SK-N-SH (cell line): ENCODE measurements around the gene TMEM184B. TPM values are rescaled to one million over a fixed set of nuclear protein-coding genes. Genes with fewer than 3 reads are reported as not detected.

ENCODE experiments used
- CTCF ChIA-PET: fragments of 300-600, 350-600 bp; formaldehyde crosslinking; extraction: SDS; loops from one replicate; lab custom pipeline; 2021; lab: Yijun Ruan, JAX
- POLR2A ChIA-PET: fragments of 350-600 bp; sonication (Branson Sonifier 250); formaldehyde crosslinking; extraction: SDS; loops from one replicate; lab custom pipeline; 2020; ENCODE audit warnings: antibody characterized with exemption, inconsistent platforms; lab: Yijun Ruan, JAX
- DNase-seq: peaks from one replicate; pipeline ENCODE4 v3.0.0; 2012
- H2AFZ ChIP-seq: fragments of 200-600 bp; sonication (generic); 2 replicates; pipeline ENCODE4 v1.8.1; 2016; ENCODE audit warnings: antibody characterized with exemption, mild to moderate bottlenecking, low read depth
- H3F3A ChIP-seq: fragments of 200-600 bp; sonication (generic); replicated peaks from 2 replicates; pipeline ENCODE3; 2016; ENCODE audit warnings: antibody characterized with exemption, mild to moderate bottlenecking; ENCODE audit not compliant: insufficient read depth
- H3K27ac ChIP-seq, 2 experiments: fragments of 200-500 bp in 1 of 2; fragments of 200-600 bp in 1 of 2; sonication (Bioruptor generic) in 1 of 2; sonication (generic), shearing (Covaris generic) in 1 of 2; 2 replicates each; pipeline versions ENCODE4 v1.5.1 to v1.6.1; 2014 to 2016; ENCODE audit warnings: low read depth in 2 of 2, inconsistent platforms in 1 of 2, low read length in 1 of 2, mild to moderate bottlenecking in 1 of 2, mixed read lengths in 1 of 2
- H3K27me3 ChIP-seq: fragments of 200-600 bp; sonication (generic), shearing (Covaris generic); 2 replicates; pipeline ENCODE4 v1.6.1; 2016; ENCODE audit warnings: mixed run types; ENCODE audit not compliant: insufficient read depth
- H3K36me3 ChIP-seq, 2 experiments: fragments of 200-500 bp in 1 of 2; fragments of 200-600 bp in 1 of 2; sonication (Bioruptor generic) in 1 of 2; sonication (generic) in 1 of 2; replicated peaks in 1 of 2; 2 replicates each; pipeline versions ENCODE3 to v1.5.1; 2014 to 2016; ENCODE audit warnings: low read length in 1 of 2, mild to moderate bottlenecking in 1 of 2; ENCODE audit not compliant: insufficient read depth in 2 of 2, control insufficient read depth in 1 of 2
- H3K4me1 ChIP-seq, 2 experiments: fragments of 200-500 bp in 1 of 2; fragments of 200-600 bp in 1 of 2; sonication (Bioruptor generic) in 1 of 2; sonication (generic), shearing (Covaris generic) in 1 of 2; 2 replicates each; pipeline versions ENCODE4 v1.5.1 to v1.6.1; 2014 to 2016; ENCODE audit warnings: low read depth in 1 of 2, low read length in 1 of 2, mixed run types in 1 of 2; ENCODE audit not compliant: insufficient read depth in 2 of 2, control insufficient read depth in 1 of 2
- H3K4me2 ChIP-seq: fragments of 200-600 bp; sonication (generic), shearing (Covaris generic); 2 replicates; pipeline ENCODE4 v1.6.1; 2017; ENCODE audit warnings: mixed run types
- H3K4me3 ChIP-seq, 2 experiments: fragments of 200-500 bp in 1 of 2; fragments of 200-600 bp in 1 of 2; sonication (Bioruptor generic) in 1 of 2; sonication (generic), shearing (Covaris generic) in 1 of 2; 2 replicates each; pipeline versions ENCODE4 v1.5.1 to v1.8.1; 2014 to 2016; ENCODE audit warnings: low read depth in 2 of 2, inconsistent platforms in 1 of 2, low read length in 1 of 2, mild to moderate bottlenecking in 1 of 2, mixed read lengths in 1 of 2, moderate library complexity in 1 of 2
- H3K79me2 ChIP-seq: fragments of 200-600 bp; sonication (generic); 2 replicates; pipeline ENCODE4 v1.8.1; 2017; ENCODE audit warnings: mild to moderate bottlenecking; ENCODE audit not compliant: insufficient read depth
- H3K9ac ChIP-seq: fragments of 200-600 bp; sonication (generic); 2 replicates; pipeline ENCODE4 v1.6.1; 2017; ENCODE audit warnings: mixed run types
- H3K9me2 ChIP-seq: fragments of 200-600 bp; sonication (generic); 2 replicates; pipeline ENCODE4 v1.6.1; 2017; ENCODE audit warnings: mixed run types
- H3K9me3 ChIP-seq: fragments of 200-600 bp; sonication (generic); 2 replicates; pipeline ENCODE4 v1.6.1; 2017; ENCODE audit warnings: mixed run types, mild to moderate bottlenecking, moderate library complexity
- H4K20me1 ChIP-seq: fragments of 200-600 bp; sonication (generic); 2 replicates; pipeline ENCODE4 v1.6.1; 2017; ENCODE audit warnings: mild to moderate bottlenecking, mixed run types; ENCODE audit not compliant: insufficient read depth
- FOXM1 ChIP-seq: IDR thresholded peaks from 2 replicates; pipeline ENCODE4 v1.4.0; 2012; ENCODE audit warnings: low read depth, mild to moderate bottlenecking
- JUND ChIP-seq: IDR thresholded peaks from 2 replicates; pipeline ENCODE4 v1.4.0; 2012
- NFIC ChIP-seq: IDR thresholded peaks from 2 replicates; pipeline ENCODE4 v1.4.0; 2012; ENCODE audit warnings: borderline replicate concordance
- RAD21 ChIP-seq: IDR thresholded peaks from 2 replicates; pipeline ENCODE4 v1.6.1; 2012; ENCODE audit warnings: mild to moderate bottlenecking, low read length
- RCOR1 ChIP-seq: fragments of 150-350 bp; IDR thresholded peaks from 2 replicates; pipeline ENCODE4 v1.6.1; 2017; ENCODE audit warnings: antibody characterized with exemption, low read length
- TAF1 ChIP-seq: IDR thresholded peaks from 2 replicates; pipeline ENCODE4 v1.6.1; 2012; ENCODE audit warnings: low read depth, mild to moderate bottlenecking, low read length, moderate library complexity, borderline replicate concordance
- TCF12 ChIP-seq: IDR thresholded peaks from 2 replicates; pipeline ENCODE4 v1.4.0; 2012
- TEAD4 ChIP-seq: IDR thresholded peaks from 2 replicates; pipeline ENCODE4 v1.4.0; 2012; ENCODE audit warnings: mild to moderate bottlenecking, borderline replicate concordance; ENCODE audit not compliant: insufficient read depth
- YY1 ChIP-seq: IDR thresholded peaks from 2 replicates; pipeline ENCODE4 v1.4.0; 2012; ENCODE audit warnings: low read depth, mild to moderate bottlenecking
- WGBS: methylation state at CpG from one replicate; pipeline ENCODE4 v1.1.6; 2017; ENCODE audit warnings: low lambda C conversion rate; 5-methylcytosine and 5-hydroxymethylcytosine counted together
- polyA plus RNA-seq, 3 experiments: library from polyadenylated mRNA; depleted of rRNA; stranded (reverse); fragments of >200 nt; gene quantifications; 2 replicates each; pipeline ENCODE4 v1.2.3, GENCODE V29; 2012
- TF ChIP-seq, protein P1 (sequence below): IDR thresholded peaks from 2 replicates; pipeline ENCODE4 v1.4.0; 2012; ENCODE audit warnings: low read depth, borderline replicate concordance
- TF ChIP-seq, protein P2 (sequence below): fragments of 200-600 bp; sonication (generic); IDR thresholded peaks from 2 replicates; pipeline ENCODE4 v1.6.1; 2017; ENCODE audit warnings: antibody characterized with exemption, mild to moderate bottlenecking, moderate library complexity
- TF ChIP-seq, protein P3 (sequence below): IDR thresholded peaks from 2 replicates; pipeline ENCODE4 v1.4.0; 2012; ENCODE audit warnings: low read depth, borderline replicate concordance

Gene TMEM184B
- polyA plus RNA-seq, 1 of the 3 experiments (the other 2 are of a cell fraction): 25.3 TPM

GRCh38 chr22:38262051-38262795 is 10.6 kb downstream of the TMEM184B start:
- ChIA-PET CTCF (interaction anchor here (1.1 kb wide), 1 partner anchor 24 kb away, joined by 3 read pairs; no protein-coding TSS in a partner anchor), POLR2A (no interaction called here)
- peak; percentile 29 for DNase-seq
- Histone ChIP-seq H3K9me2 (no peaks in the 10 kb centered on the region), H3K36me3 (no peaks in the 10 kb centered on the region), H3K27me3 (no peaks in the 10 kb centered on the region), H3K4me1 (peaks cover 0 to 6% of the 10 kb centered on the region in 2 experiments; a peak in 2 of 4 replicates), H3K27ac (no peak overlapping the region), H4K20me1 (peaks cover 6% of the 10 kb centered on the region; the same call in 1 of the 2 replicates), H2AFZ (no peak overlapping the region), H3K4me3 (no peak overlapping the region), H3K79me2 (peaks cover 97% of the 10 kb centered on the region), H3F3A (peaks cover 8% of the 10 kb centered on the region), H3K9ac (no peak overlapping the region), H3K9me3 (no peaks in the 10 kb centered on the region), H3K4me2 (no peak overlapping the region)
- TF ChIP-seq, protein P1, sequence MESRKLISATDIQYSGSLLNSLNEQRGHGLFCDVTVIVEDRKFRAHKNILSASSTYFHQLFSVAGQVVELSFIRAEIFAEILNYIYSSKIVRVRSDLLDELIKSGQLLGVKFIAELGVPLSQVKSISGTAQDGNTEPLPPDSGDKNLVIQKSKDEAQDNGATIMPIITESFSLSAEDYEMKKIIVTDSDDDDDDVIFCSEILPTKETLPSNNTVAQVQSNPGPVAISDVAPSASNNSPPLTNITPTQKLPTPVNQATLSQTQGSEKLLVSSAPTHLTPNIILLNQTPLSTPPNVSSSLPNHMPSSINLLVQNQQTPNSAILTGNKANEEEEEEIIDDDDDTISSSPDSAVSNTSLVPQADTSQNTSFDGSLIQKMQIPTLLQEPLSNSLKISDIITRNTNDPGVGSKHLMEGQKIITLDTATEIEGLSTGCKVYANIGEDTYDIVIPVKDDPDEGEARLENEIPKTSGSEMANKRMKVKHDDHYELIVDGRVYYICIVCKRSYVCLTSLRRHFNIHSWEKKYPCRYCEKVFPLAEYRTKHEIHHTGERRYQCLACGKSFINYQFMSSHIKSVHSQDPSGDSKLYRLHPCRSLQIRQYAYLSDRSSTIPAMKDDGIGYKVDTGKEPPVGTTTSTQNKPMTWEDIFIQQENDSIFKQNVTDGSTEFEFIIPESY: no peak
- TF ChIP-seq RAD21 (peak; percentile 25; the same call in 1 of the 2 replicates), TAF1 (no peak), RCOR1 (no peak), YY1 (no peak), JUND (no peak)
- TF ChIP-seq, protein P2, sequence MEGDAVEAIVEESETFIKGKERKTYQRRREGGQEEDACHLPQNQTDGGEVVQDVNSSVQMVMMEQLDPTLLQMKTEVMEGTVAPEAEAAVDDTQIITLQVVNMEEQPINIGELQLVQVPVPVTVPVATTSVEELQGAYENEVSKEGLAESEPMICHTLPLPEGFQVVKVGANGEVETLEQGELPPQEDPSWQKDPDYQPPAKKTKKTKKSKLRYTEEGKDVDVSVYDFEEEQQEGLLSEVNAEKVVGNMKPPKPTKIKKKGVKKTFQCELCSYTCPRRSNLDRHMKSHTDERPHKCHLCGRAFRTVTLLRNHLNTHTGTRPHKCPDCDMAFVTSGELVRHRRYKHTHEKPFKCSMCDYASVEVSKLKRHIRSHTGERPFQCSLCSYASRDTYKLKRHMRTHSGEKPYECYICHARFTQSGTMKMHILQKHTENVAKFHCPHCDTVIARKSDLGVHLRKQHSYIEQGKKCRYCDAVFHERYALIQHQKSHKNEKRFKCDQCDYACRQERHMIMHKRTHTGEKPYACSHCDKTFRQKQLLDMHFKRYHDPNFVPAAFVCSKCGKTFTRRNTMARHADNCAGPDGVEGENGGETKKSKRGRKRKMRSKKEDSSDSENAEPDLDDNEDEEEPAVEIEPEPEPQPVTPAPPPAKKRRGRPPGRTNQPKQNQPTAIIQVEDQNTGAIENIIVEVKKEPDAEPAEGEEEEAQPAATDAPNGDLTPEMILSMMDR: peak; percentile 26
- TF ChIP-seq, protein P3, sequence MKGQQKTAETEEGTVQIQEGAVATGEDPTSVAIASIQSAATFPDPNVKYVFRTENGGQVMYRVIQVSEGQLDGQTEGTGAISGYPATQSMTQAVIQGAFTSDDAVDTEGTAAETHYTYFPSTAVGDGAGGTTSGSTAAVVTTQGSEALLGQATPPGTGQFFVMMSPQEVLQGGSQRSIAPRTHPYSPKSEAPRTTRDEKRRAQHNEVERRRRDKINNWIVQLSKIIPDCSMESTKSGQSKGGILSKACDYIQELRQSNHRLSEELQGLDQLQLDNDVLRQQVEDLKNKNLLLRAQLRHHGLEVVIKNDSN: no peak
- 95% methylated on average over 11 of the region's 20 CpGs for WGBS

GRCh38 chr22:38260761-38261681 is 11.8 kb downstream of the TMEM184B start:
- DNase-seq: no peak
- ChIA-PET POLR2A (no interaction called here), CTCF (interaction anchor here (0.8 to 1.1 kb wide), 2 partner anchors 22 to 146 kb away, joined by 3 read pairs; no protein-coding TSS in a partner anchor)
- H4K20me1 ChIP-seq: peaks cover 6% of the 10 kb centered on the region; the same call in 1 of the 2 replicates
- peaks cover 0 to 6% of the 10 kb centered on the region in 2 experiments; a peak in 2 of 4 replicates for H3K4me1 ChIP-seq
- no peaks in the 10 kb centered on the region for H3K27me3 ChIP-seq
- H2AFZ ChIP-seq: no peak overlapping the region
- no peaks in the 10 kb centered on the region for H3K9me2 ChIP-seq
- H3K36me3 ChIP-seq: no peaks in the 10 kb centered on the region
- no peak overlapping the region for H3K9ac ChIP-seq
- H3K4me3 ChIP-seq: no peak overlapping the region
- H3K4me2 ChIP-seq: no peak overlapping the region
- no peak overlapping the region for H3K27ac ChIP-seq
- TF ChIP-seq NFIC: no peak
- TF ChIP-seq RAD21: no peak
- no peak for TF ChIP-seq TEAD4
- no peak for TF ChIP-seq FOXM1
- no peak for TF ChIP-seq TCF12
- TF ChIP-seq, all 33 proteins: peak for 0
- 92% methylated on average over 8 of the region's 15 CpGs for WGBS
- Histone ChIP-seq H3K79me2 (peaks cover 92% of the 10 kb centered on the region), H3K9me3 (no peaks in the 10 kb centered on the region), H3F3A (peaks cover 11% of the 10 kb centered on the region)
